ENCODE data around the gene LTO1. TPM values are rescaled to one million over a fixed set of nuclear protein-coding genes. Genes with fewer than 3 reads are reported as not detected.
"Not testable (repeated sequence)": the region's sequence is repeated elsewhere in the genome, so short reads cannot be mapped to it uniquely, and the experiment has no call there.

The LTO1 gene
- total RNA-seq, 1 experiment from 2014 or later, result 9.7 TPM

- no peak for DNase-seq (ENCODE audit: low read depth)
- in situ Hi-C loops (cut with HindIII; ENCODE audit: low pct_unique_long_range_greater_than_20kb, low sequenced_read_pairs), result no loop called here
Observed at GRCh38 chr11:69630424-69630823, 44.7 kb downstream of the LTO1 start.

- no peak for DNase-seq (ENCODE audit: low read depth)
- in situ Hi-C loops (cut with HindIII; ENCODE audit: low pct_unique_long_range_greater_than_20kb, low sequenced_read_pairs), result no loop called here
Observed at GRCh38 chr11:69630017-69630416, 45.1 kb downstream of the LTO1 start.

DNA sequence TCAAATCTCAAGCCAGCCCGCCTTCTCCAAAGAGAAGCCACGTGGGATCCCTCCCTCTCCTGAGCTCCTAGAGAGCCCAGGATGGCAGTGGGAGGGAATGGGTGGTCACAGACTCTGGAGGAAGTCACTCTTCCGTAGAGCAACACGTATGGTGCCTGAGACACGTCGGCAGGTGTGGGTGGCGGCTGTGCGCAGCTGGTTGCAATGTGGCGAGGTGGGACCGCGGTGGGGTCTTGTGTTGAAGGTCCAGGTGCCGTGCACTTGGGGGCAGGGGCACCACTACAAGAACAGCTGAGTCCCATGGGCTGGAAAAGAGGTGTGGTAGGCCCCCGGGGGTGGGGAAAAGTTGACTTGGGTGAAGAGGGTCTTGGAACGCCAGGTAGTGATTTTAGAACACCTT, 47.6 kb downstream of the LTO1 start:
- in situ Hi-C loops (cut with HindIII; ENCODE audit: low pct_unique_long_range_greater_than_20kb, low sequenced_read_pairs), result no loop called here
- DNase-seq (ENCODE audit: low read depth), result no peak

GRCh38 chr11:69625476-69625875, 49.7 kb downstream of the LTO1 start:
- DNase-seq (ENCODE audit: low read depth), result no peak
- in situ Hi-C loops (cut with HindIII; ENCODE audit: low pct_unique_long_range_greater_than_20kb, low sequenced_read_pairs), result no loop called here

DNA sequence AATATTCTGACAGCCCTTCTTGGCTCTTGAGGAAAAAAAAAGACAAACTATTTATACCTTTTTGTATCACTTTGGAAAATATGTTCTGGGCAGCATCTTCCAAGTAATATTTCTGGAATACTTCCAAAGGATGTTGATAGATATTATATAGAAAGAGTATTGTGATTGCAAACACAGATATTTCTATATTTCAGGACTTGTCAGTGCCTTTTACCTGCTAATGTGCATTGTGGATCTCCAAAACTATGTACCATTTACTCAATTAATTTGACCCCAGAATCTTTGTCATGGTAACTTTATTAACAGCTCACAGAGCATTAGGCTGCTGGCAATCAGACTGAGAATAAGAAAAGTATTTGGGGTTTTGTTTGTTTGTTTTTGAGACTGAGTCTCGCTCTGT, 50.9 kb downstream of the LTO1 start:
- DNase-seq (ENCODE audit: low read depth), result no peak
- in situ Hi-C loops (cut with HindIII; ENCODE audit: low pct_unique_long_range_greater_than_20kb, low sequenced_read_pairs), result no loop called here

DNA sequence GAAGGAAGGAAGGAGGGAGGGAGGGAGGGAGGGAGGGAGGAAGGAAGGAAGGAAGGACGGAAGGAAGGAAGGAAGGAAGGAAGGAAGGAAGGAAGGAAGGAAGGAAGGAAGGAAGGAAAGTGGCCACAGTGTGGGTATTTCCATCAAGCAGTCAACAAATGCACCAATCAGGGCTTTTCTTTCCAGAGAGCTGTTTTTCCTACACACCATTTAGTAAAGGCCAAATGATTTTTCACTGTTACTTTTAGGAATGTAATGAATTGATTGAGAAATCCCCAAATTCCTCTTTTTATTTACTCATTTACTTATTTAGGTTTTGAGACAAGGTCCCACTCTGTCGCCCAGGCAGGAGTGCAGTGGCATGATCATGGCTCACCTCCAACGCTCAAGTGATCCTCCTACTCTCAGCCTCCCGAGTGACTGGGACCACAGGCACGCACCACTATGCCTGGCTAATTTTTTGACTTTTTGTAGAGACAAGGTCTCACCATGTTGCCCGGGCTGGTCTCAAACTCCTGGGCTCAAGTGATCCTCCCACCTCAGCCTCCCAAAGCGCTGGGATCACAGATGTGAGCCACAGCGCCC, 53.0 kb downstream of the LTO1 start:
- DNase-seq (ENCODE audit: low read depth); in situ Hi-C loops (cut with HindIII; ENCODE audit: low pct_unique_long_range_greater_than_20kb, low sequenced_read_pairs): not testable (repeated sequence)

DNA sequence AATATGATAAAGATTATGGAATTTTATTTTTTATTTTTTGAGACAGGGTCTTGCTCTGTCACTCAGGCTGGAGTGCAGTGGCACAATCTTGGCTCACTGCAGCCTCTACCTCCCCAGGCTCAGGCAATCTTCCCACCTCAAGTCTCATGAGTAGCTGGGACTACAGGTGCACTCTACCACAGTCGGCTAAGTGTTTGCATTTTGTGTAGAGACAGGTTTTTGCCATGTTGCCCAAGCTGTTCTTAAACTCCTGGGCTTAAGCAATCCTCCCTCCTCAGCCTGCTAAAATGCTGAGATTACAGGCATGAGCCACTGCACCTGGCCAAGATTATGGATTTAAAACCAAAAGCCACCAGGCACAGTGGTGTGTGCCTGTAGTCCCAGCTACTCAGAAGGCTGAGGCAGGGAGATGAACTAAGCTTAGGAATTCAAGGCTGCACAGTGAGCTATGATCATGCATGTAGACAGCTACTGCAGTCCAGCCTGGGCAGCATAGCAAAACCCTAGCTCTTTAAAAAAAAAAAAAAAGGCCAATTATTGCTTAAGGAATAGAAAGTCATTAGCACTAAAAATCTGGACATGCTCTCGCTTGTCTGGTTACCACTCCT, 54.4 kb downstream of the LTO1 start:
- no peak for DNase-seq (ENCODE audit: low read depth)
- in situ Hi-C loops (cut with HindIII; ENCODE audit: low pct_unique_long_range_greater_than_20kb, low sequenced_read_pairs), result no loop called here

GRCh38 chr11:69618237-69618636, 56.9 kb downstream of the LTO1 start:
- in situ Hi-C loops (cut with HindIII; ENCODE audit: low pct_unique_long_range_greater_than_20kb, low sequenced_read_pairs), result no loop called here
- DNase-seq (ENCODE audit: low read depth), result no peak

DNA sequence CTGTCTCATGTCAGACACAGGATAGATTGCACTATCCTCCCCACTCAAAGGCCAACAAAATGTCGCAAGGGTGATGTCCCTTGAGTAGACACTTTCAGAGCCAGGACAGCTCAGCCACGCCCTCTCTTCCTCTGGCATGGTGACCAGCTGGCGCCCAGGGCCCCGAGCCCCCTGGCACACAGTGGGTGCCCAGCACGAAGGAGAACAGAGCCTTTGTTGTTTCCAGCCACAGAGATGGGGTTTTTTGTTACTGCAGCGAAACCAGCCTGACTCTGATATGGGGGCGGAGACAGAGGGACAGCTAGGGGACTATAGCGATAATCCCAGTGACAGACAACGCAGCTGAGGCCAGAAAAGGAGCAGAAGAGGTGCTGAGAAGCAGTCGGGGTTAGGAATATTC, 57.5 kb downstream of the LTO1 start:
- in situ Hi-C loops (cut with HindIII; ENCODE audit: low pct_unique_long_range_greater_than_20kb, low sequenced_read_pairs), result no loop called here
- DNase-seq (ENCODE audit: low read depth), result no peak

DNA sequence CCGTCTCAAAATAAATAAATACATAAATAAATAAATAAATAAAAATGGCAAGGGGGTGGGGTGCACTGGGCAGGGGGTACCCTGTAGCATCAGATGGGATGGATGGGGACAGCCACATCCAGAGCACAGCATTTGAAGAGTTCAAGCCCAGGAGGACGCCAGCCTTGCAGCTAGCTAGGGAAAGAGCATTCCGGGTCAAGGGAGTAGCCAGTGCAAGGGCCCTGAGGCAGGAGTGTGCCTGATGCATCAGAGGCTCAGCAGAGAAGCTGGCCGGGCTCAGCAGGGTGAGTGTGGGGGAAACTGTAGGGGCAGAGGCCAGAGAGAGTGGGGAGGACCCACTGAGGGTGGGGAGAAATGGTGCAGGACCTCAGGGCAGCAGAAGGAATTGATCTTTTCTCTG, 57.9 kb downstream of the LTO1 start:
- in situ Hi-C loops (cut with HindIII; ENCODE audit: low pct_unique_long_range_greater_than_20kb, low sequenced_read_pairs), result no loop called here
- DNase-seq (ENCODE audit: low read depth), result no peak

Other genes with a start within 250 kb of the LTO1 start
- gene LINC01488, start 193.7 kb downstream of the LTO1 start, total RNA-seq (2014; rRNA removed; shearing (Covaris generic); ENCODE audit: low replicate concordance), result not detected in 2 replicates
- 122 and 137 TPM in 2 replicates for gene CCND1, start 34.2 kb downstream of the LTO1 start, total RNA-seq (2014; rRNA removed; shearing (Covaris generic); ENCODE audit: low replicate concordance)
- not detected in 2 replicates for gene FGF19, start 28.7 kb upstream of the LTO1 start, total RNA-seq (2014; rRNA removed; shearing (Covaris generic); ENCODE audit: low replicate concordance)
- gene FGF4, start 100.0 kb upstream of the LTO1 start, total RNA-seq (2014; rRNA removed; shearing (Covaris generic); ENCODE audit: low replicate concordance), result not detected in 2 replicates
- gene FGF3, start 144.1 kb upstream of the LTO1 start, total RNA-seq (2014; rRNA removed; shearing (Covaris generic); ENCODE audit: low replicate concordance), result not detected in 2 replicates

Measured in Caki2 (cell line).